ENCODE results near the gene NUDT6. TPM values are rescaled to one million over a fixed set of nuclear protein-coding genes. Genes with fewer than 3 reads are reported as not detected.

NUDT6 gene
- total RNA-seq, 1 experiment from 2014 or later = 4.0 TPM

DNA sequence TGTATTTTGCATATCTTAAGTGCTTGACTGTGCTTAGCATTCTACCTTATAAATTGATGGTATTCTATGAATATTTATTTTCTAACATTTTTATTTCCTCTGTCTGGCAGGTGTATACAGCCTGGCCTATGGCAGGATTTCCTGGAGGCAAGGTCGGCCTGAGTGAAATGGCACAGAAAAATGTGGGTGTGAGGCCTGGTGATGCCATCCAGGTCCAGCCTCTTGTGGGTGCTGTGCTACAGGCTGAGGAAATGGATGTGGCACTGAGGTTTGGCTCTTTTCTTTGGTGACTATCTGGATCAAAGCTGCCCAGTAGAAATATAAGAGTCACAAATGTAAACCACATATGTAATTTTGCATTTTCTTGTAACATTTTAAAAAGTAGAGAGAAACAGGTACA is 6.5 kb upstream of the NUDT6 start:
- Histone ChIP-seq H3K56ac (ENCODE audit: insufficient read length, low read depth, low read length) (no peak overlapping the region), H3K4me1 (ENCODE audit: insufficient read depth, low read length) (peaks cover 4% of the 10 kb centered on the region), H4K20me1 (ENCODE audit: control insufficient read depth, insufficient read depth, insufficient read length) (no peaks in the 10 kb centered on the region), H2BK5ac (ENCODE audit: insufficient read length, low read length) (no peak overlapping the region), H3K79me2 (ENCODE audit: insufficient read depth, low read length) (peaks cover 12% of the 10 kb centered on the region; the same call in 1 of the 2 replicates), H2BK120ac (ENCODE audit: low read depth, low read length, poor library complexity, severe bottlenecking) (no peak overlapping the region), H2AFZ (ENCODE audit: low read length) (no peak overlapping the region), H3K14ac (ENCODE audit: insufficient read depth, low read length) (no peak overlapping the region), H4K8ac (replicated peaks; ENCODE audit: insufficient read length, low read depth, low read length) (no peak overlapping the region), H2BK12ac (ENCODE audit: insufficient read length, low read depth, low read length) (no peak overlapping the region), H4K91ac (ENCODE audit: insufficient read length, low read depth, low read length) (no peak overlapping the region), H2BK15ac (ENCODE audit: low read depth, low read length) (no peak overlapping the region), H3K23ac (ENCODE audit: insufficient read length, low read depth, low read length) (no peak overlapping the region), H3K27me3 (ENCODE audit: insufficient read depth, low read length) (no peaks in the 10 kb centered on the region), H3K4ac (ENCODE audit: low read depth, low read length) (no peak overlapping the region), H3K4me2 (ENCODE audit: insufficient read depth, insufficient read length, low read length) (no peak overlapping the region), H3T11ph (ENCODE audit: low read length) (no peak overlapping the region), H2BK20ac (ENCODE audit: low read depth, low read length, poor library complexity, severe bottlenecking) (no peak overlapping the region), H4K5ac (ENCODE audit: insufficient read length, low read depth, low read length) (no peak overlapping the region), H3K9ac (ENCODE audit: extremely low read depth, insufficient read length, low read length) (no peak overlapping the region), H3K79me1 (ENCODE audit: insufficient read depth, low read depth, low read length, poor library complexity, severe bottlenecking) (peaks cover 4% of the 10 kb centered on the region), H3K23me2 (ENCODE audit: insufficient read length, low read depth, low read length, poor library complexity, severe bottlenecking) (no peaks in the 10 kb centered on the region), H3K9me3 (ENCODE audit: control insufficient read depth, low read depth, low read length) (no peaks in the 10 kb centered on the region), H3K18ac (ENCODE audit: insufficient read length, low read depth, low read length) (no peak overlapping the region), H3K27ac (ENCODE audit: insufficient read length, low read depth, low read length) (no peak overlapping the region), H2AK5ac (ENCODE audit: insufficient read length, low read length) (no peak overlapping the region)
- Mint-ChIP-seq H3K27me3 (ENCODE audit: low read depth) (no peaks in the 10 kb centered on the region), H3K36me3 (ENCODE audit: insufficient read depth in 1 of 3, low read depth in 3 of 3) (peaks cover 7 to 35% (median 19%) of the 10 kb centered on the region in 3 experiments; a peak in 6 of 7 replicates), H3K27ac (no peak overlapping the region; a peak in 1 of 7 replicates), H3K4me3 (no peak overlapping the region), H3K4me1 (no peaks in the 10 kb centered on the region), H3K9me3 (no peaks in the 10 kb centered on the region)
- no CpG with 5 or more reads among the region's 1 CpG for WGBS (ENCODE audit: extremely low coverage, insufficient read length, low lambda C conversion rate)
- no peak for DNase-seq
- TF ChIP-seq CTCF (conservative IDR thresholded peaks at IDR 0.05) = no peak
